ENCODE results near the gene CENPU. TPM values are rescaled to one million over a fixed set of nuclear protein-coding genes. Genes with fewer than 3 reads are reported as not detected.
"Not testable (repeated sequence)": the region's sequence is repeated elsewhere in the genome, so short reads cannot be mapped to it uniquely, and the experiment has no call there.

CENPU gene
- total and polyA plus RNA-seq, 5 donors = 0.66 to 1.8 (median 1.4) TPM

DNA sequence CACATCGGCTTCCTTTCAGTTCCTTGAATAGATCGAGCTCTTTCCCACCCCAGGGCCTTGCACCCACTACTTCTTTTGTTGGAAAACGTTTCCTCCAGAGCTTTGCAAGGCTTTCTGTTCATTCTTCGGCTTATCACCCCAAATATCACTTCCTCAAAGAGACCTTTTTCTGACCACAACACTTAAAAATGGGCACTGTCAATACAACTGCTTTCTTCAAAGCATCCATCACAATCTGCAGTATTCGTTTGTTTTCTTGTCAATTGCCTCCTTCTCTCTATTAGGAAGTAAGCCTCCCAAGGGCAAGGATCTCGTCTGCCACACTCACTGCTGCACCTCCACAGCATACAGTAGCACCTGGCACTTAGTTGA lies 17.7 kb upstream of the CENPU start:
- Histone ChIP-seq H3K4me3 (ENCODE audit: low read length) (no peak overlapping the region), H3K27ac (ENCODE audit: low read length) (no peak overlapping the region), H3K9me3 (ENCODE audit: control insufficient read depth, low read length) (no peaks in the 10 kb centered on the region), H3K4me1 (ENCODE audit: control insufficient read depth, insufficient read depth, low read length) (peaks cover 12% of the 10 kb centered on the region), H3K27me3 (ENCODE audit: control insufficient read depth, insufficient read depth) (no peaks in the 10 kb centered on the region)
- ATAC-seq = no peak
- intact Hi-C loops (cut with DNase I) = loop anchor here in 1 of 4 donors (5.0 kb wide), 1 partner anchor 61 kb away; no protein-coding TSS in a partner anchor
- no peak for DNase-seq
- 59% methylated on average over 6 of the region's 6 CpGs for WGBS

DNA sequence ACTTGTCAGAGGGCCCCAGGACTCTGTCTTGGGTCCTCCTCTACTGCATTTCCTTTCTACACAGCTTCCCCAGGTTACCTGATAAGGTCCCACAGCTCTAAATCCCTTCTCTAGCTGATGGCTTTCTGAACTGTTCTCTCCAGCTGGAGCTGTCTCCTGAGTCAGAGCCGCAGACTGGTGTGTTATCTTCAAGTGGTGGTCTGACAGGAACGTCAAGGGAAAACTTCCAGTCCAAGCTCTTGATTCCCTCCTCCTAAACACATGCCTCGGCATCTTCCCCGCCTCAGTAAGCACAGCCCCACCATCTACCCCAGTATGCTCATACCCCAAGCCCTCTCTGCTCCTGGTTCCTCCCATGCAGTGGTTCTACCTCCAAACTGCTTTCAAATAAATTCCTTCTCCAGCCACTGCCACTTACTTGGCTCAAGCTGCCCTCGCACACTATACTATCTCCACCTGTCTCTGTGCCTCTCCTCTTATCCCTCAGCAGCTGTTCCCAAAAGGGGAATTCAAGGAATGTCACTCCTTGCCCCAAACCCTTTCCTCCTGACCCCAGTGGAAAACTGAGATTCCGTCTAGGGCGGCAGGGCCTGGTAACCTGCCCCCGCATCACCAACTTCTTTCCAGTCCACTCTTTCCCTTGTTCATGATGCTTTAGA lies 17.2 kb upstream of the CENPU start:
- no peak overlapping the region for H3K4me3 ChIP-seq (ENCODE audit: low read length)
- ATAC-seq = peak in 1 of 2 donors; percentile 36
- 45% methylated on average over 8 of the region's 8 CpGs for WGBS
- peaks cover 12% of the 10 kb centered on the region for H3K4me1 ChIP-seq (ENCODE audit: control insufficient read depth, insufficient read depth, low read length)
- no peaks in the 10 kb centered on the region for H3K27me3 ChIP-seq (ENCODE audit: control insufficient read depth, insufficient read depth)
- no peak for DNase-seq
- H3K9me3 ChIP-seq (ENCODE audit: control insufficient read depth, low read length) = no peaks in the 10 kb centered on the region
- intact Hi-C loops (cut with DNase I) = loop anchor here in 1 of 4 donors (5.0 kb wide), 1 partner anchor 61 kb away; no protein-coding TSS in a partner anchor
- H3K27ac ChIP-seq (ENCODE audit: low read length) = no peak overlapping the region

DNA sequence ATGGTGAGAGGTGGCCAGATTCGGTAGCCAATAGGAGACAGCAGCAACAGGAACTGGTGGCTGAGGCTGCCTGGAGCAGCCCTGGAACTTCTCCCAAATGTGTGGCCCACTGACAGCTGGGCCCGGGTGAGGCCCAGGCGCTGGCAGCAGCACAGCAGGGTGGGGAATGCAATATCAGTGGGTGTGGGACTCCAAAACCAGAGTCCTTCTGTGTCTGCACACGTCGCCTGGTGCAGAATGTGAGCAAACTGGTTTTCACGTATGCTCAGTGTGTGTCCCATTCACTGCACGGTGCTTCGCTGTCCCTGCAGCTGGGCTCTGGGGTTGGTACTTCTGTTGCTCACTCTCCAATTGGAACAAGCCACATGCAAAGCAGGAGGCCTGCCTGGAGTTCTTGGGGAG lies 14.4 kb upstream of the CENPU start:
- peak; percentile 72 to 91 (median 85) for DNase-seq
- peak; percentile 57 to 66 for ATAC-seq
- H3K27ac ChIP-seq (ENCODE audit: low read length) = peak overlapping the region; percentile 19
- H3K4me3 ChIP-seq (ENCODE audit: low read length) = no peak overlapping the region
- intact Hi-C loops (cut with DNase I) = loop anchor here in 3 of 4 donors (5.0 to 10.0 kb wide), 4 partner anchors 77 to 347 kb away; partner anchors contain the start of gene ACSL1 (in 1 of the 3)
- peaks cover 12% of the 10 kb centered on the region for H3K4me1 ChIP-seq (ENCODE audit: control insufficient read depth, insufficient read depth, low read length)
- H3K9me3 ChIP-seq (ENCODE audit: control insufficient read depth, low read length) = no peaks in the 10 kb centered on the region
- WGBS = 49% methylated on average over 8 of the region's 8 CpGs
- no peaks in the 10 kb centered on the region for H3K27me3 ChIP-seq (ENCODE audit: control insufficient read depth, insufficient read depth)

DNA sequence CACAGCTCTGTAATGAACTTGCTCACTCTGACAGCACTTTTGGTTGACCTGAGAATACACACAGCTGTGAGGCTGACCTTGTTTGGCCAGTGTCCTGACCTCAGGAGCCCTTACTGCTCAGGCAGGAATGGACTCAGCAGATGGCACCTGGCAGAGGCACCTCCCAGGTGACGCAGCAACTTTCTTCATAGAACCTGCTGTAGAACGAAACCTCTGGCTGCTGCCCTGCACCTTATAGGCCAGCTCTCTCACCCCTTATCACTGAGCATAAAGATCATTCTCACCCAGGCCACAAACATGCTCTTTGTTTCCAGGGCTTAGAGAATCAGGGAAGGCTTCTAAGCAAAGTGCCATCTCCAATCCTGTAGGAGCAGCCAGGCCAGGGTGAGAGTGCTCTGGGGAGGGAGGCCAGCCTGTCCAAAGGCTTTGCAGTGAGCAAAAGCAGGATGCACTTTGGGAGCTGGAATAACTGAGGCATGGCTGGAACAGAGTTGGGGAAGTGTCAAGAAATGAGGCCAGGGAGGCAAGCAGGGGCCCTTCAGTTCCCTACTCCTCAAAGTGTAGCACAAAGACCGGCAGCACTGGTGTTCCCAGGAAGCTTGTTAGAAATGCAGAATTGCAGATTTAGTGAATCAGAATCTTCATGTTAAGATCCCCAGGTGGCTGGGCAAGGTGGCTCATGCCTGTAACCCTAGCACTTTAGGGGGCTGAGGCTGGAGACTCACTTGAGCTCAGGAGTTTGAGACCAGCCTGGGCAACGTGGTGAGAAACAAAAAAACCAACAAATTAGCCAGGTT lies 13.3 kb upstream of the CENPU start:
- Histone ChIP-seq H3K9me3 (ENCODE audit: control insufficient read depth, low read length) (no peaks in the 10 kb centered on the region), H3K27ac (ENCODE audit: low read length) (peak overlapping the region; percentile 46), H3K4me1 (ENCODE audit: control insufficient read depth, insufficient read depth, low read length) (peaks cover 12% of the 10 kb centered on the region), H3K27me3 (ENCODE audit: control insufficient read depth, insufficient read depth) (no peaks in the 10 kb centered on the region), H3K4me3 (ENCODE audit: low read length) (no peak overlapping the region)
- WGBS = 70% methylated on average over 4 of the region's 4 CpGs
- ATAC-seq = peak in 1 of 2 donors; percentile 5
- intact Hi-C loops (cut with DNase I) = loop anchor here in 3 of 4 donors (5.0 to 10.0 kb wide), 4 partner anchors 78 to 348 kb away; partner anchors contain the start of gene ACSL1 (in 1 of the 3)
- DNase-seq = peak in 1 of 3 donors; percentile 68

DNA sequence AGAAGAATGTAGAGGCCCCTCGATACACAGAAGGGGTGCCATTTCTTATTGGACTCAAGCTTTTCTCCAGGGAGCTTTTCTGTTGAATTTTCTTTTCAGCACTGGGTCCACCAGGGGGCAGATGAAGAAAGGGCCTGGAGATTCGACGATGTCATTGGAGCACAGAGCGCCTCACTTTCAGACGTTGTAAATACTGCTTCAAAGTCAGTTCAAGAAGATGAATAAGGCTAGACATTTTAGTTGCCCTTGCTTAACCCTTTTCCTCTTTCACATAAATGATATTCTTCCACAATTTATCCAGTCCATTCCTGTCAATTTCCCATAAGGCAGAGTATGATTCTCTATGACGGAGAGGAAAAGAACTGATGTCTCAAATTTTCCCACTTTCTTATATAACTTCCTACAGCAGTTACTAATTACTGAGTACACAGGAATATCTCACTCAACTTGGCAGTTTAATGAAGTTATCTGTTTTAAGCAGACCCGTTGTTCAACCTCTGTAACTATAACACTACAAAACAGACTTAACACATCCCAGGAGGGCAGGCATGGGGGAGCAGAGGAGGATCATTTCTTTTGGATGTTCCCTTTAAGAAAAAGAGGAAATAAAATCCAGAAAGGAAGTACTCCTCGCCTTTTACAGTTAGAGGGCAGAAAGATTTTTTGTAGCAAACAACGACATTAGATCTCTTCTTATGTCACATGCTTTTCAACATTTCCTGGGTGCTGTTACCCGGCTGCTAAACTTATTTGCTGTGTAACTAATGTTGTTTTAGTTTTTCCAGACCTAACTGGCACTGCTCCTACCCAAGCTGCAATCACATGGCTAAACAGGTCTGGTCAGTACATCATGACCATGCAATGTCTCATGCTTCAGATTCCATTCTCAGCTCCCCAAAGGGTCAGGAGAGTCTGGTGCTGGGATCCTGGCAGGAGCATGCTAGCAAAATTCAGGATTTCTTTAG lies 12.2 kb upstream of the CENPU start:
- ATAC-seq (peak; percentile 81 to 90), DNase-seq (peak; percentile 68 to 86 (median 77))
- peaks cover 12% of the 10 kb centered on the region for H3K4me1 ChIP-seq (ENCODE audit: control insufficient read depth, insufficient read depth, low read length)
- H3K27me3 ChIP-seq (ENCODE audit: control insufficient read depth, insufficient read depth) = no peaks in the 10 kb centered on the region
- peak overlapping the region; percentile 84 for H3K27ac ChIP-seq (ENCODE audit: low read length)
- intact Hi-C loops (cut with DNase I) = loop anchor here in 3 of 4 donors (5.0 to 10.0 kb wide), 4 partner anchors 79 to 349 kb away; partner anchors contain the start of gene ACSL1 (in 1 of the 3)
- 4% methylated on average over 10 of the region's 10 CpGs for WGBS
- H3K4me3 ChIP-seq (ENCODE audit: low read length) = no peak overlapping the region
- H3K9me3 ChIP-seq (ENCODE audit: control insufficient read depth, low read length) = no peaks in the 10 kb centered on the region

DNA sequence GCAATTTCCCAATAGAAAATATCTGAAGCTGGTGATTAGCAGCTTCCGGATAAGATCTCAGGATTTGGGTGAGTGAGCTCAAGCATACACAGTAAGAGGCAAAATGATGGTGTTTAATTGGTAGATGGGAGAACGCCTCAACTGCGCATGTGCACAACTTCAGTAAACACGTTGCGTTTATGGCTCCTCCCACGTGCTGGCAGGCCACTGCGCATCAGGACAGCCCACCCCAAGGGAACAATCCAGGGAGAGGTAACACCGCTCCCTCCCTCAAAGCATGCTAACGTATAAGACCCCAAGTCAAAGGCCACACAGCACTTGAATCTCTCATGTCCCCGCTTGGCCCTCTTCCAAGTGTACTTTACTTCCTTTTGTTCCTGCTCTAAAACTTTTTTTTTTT lies 10.3 kb upstream of the CENPU start:
- WGBS = 92% methylated on average over 10 of the region's 10 CpGs
- Histone ChIP-seq H3K4me1 (ENCODE audit: control insufficient read depth, insufficient read depth, low read length) (peaks cover 8% of the 10 kb centered on the region), H3K9me3 (ENCODE audit: control insufficient read depth, low read length) (no peaks in the 10 kb centered on the region), H3K4me3 (ENCODE audit: low read length) (no peak overlapping the region), H3K27ac (ENCODE audit: low read length) (no peak overlapping the region), H3K27me3 (ENCODE audit: control insufficient read depth, insufficient read depth) (no peaks in the 10 kb centered on the region)
- intact Hi-C loops (cut with DNase I) = loop anchor here in 2 of 4 donors (10.0 kb wide), 3 partner anchors 81 to 351 kb away; partner anchors contain the start of gene ACSL1 (in 1 of the 2)
- DNase-seq (peak in 1 of 3 donors; percentile 55), ATAC-seq (no peak)

DNA sequence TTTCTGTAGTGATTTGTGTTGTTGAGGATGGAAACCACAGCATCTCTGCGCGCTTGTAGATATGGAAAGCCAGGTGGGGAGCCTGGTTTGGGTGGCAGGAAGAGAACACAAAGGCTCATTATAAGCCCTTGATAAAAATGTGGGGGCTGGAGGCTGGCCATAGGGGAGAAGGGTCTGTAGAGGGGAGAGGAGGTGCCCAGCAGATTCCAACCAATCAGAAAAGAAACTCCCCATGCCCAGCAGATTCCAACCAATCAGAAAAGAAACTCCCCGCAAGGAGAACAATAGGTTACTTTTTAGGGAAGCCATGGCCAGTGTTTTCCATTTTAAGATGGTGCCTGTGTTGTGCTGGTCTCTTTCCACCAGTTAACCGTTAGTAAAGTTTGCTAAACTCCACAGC lies 9.8 kb upstream of the CENPU start:
- no peaks in the 10 kb centered on the region for H3K27me3 ChIP-seq (ENCODE audit: control insufficient read depth, insufficient read depth)
- ATAC-seq (no peak), DNase-seq (no peak)
- no peak overlapping the region for H3K4me3 ChIP-seq (ENCODE audit: low read length)
- H3K27ac ChIP-seq (ENCODE audit: low read length) = no peak overlapping the region
- intact Hi-C loops (cut with DNase I) = loop anchor here in 2 of 4 donors (10.0 kb wide), 3 partner anchors 81 to 351 kb away; partner anchors contain the start of gene ACSL1 (in 1 of the 2)
- H3K4me1 ChIP-seq (ENCODE audit: control insufficient read depth, insufficient read depth, low read length) = peaks cover 8% of the 10 kb centered on the region
- 90% methylated on average over 4 of the region's 4 CpGs for WGBS
- H3K9me3 ChIP-seq (ENCODE audit: control insufficient read depth, low read length) = no peaks in the 10 kb centered on the region

DNA sequence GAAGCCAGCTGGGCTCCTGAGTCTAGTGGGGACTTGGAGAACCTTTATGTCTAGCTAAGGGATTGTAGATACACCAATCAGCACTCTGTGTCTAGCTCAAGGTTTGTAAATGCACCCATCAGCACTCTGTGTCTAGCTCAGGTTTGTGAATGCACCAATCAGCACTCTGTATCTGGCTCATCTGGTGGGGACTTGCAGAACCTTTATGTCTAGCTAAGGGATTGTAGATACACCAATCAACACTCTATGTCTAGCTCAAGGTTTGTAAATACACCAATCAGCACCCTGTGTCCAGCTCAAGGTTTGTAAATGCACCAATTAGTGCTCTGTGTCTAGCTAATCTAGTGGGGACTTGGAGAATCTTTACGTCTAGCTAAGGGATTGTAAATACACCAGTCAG lies 7.8 kb upstream of the CENPU start:
- not testable (repeated sequence) for H3K9me3 ChIP-seq (ENCODE audit: control insufficient read depth, low read length); DNase-seq; H3K4me1 ChIP-seq (ENCODE audit: control insufficient read depth, insufficient read depth, low read length); H3K4me3 ChIP-seq (ENCODE audit: low read length); ATAC-seq; H3K27ac ChIP-seq (ENCODE audit: low read length); H3K27me3 ChIP-seq (ENCODE audit: control insufficient read depth, insufficient read depth)
- intact Hi-C loops (cut with DNase I) = loop anchor here in 2 of 4 donors (10.0 kb wide), 3 partner anchors 83 to 353 kb away; partner anchors contain the start of gene ACSL1 (in 1 of the 2)
- 48% methylated on average over 1 of the region's 1 CpG for WGBS

DNA sequence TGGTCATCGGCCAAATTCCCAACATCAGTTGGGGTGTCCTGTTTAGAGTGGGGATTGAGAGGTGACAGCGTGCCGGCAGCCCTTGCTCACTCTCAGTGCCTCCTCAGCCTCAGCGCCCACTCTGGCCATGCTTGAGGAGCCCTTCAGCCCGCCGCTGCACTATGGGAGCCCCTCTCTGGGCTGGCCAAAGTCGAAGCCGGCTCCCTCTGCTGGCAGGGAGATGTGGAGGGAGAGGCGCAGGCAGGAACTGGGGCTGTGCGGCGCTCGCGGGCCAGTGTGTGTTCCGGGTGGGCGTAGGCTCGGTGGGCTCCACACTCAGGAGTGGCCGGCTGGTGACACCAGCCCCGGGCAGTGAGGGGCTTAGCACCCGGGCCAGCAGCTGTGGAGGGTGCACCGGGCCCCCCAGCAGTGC lies 7.1 kb upstream of the CENPU start:
- intact Hi-C loops (cut with DNase I) = loop anchor here in 2 of 4 donors (10.0 kb wide), 3 partner anchors 84 to 354 kb away; partner anchors contain the start of gene ACSL1 (in 1 of the 2)

DNA sequence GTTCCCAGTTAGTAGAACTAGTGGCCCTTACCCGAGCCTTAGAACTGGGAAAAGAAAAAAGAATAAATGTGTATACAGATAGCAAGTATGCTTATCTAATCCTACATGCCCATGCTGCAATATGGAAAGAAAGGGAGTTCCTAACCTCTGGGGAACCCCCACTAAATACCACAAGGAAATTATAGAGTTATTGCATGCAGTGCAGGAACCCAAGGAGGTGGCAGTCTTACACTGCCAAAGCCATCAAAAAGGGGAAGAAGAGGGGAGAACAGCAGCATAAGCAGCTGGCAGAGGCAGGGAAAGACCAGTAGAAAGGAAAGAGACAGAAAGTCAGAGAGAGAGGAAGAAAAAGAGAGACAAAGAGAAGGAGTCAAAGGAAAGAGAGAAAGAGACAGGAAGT lies 5.7 kb upstream of the CENPU start:
- WGBS = 53% methylated on average over 1 of the region's 1 CpG
- ATAC-seq; H3K4me3 ChIP-seq (ENCODE audit: low read length); H3K27me3 ChIP-seq (ENCODE audit: control insufficient read depth, insufficient read depth); H3K9me3 ChIP-seq (ENCODE audit: control insufficient read depth, low read length); intact Hi-C loops (cut with DNase I); H3K4me1 ChIP-seq (ENCODE audit: control insufficient read depth, insufficient read depth, low read length); H3K27ac ChIP-seq (ENCODE audit: low read length); DNase-seq: not testable (repeated sequence)

More for the DNA sequence above, 7.1 kb upstream of the CENPU start:
- 97% methylated on average over 20 of the region's 20 CpGs for WGBS
- H3K27ac ChIP-seq (ENCODE audit: low read length) = no peak overlapping the region
- DNase-seq = no peak
- H3K9me3 ChIP-seq (ENCODE audit: control insufficient read depth, low read length) = no peaks in the 10 kb centered on the region
- ATAC-seq = no peak
- no peak overlapping the region for H3K4me3 ChIP-seq (ENCODE audit: low read length)
- H3K4me1 ChIP-seq (ENCODE audit: control insufficient read depth, insufficient read depth, low read length) = no peaks in the 10 kb centered on the region
- no peaks in the 10 kb centered on the region for H3K27me3 ChIP-seq (ENCODE audit: control insufficient read depth, insufficient read depth)

All from right cardiac atrium (tissue), 5 donors.